Liver (tissue), 9 donors: Measurements from ENCODE around the gene EML6. TPM values are rescaled to one million over a fixed set of nuclear protein-coding genes. Genes with fewer than 3 reads are reported as not detected.

Source experiments
- DNase-seq: peaks from one replicate; pipeline ENCODE4 v3.0.0-alpha.2; 2017; ENCODE audit warnings: low spot score
- H3K27ac ChIP-seq, 2 donors: one replicate each; pipeline ENCODE4 v1.7.0; 2013; ENCODE audit warnings: inconsistent platforms in 2 of 2, low read length in 2 of 2, control low read depth in 1 of 2, low read depth in 1 of 2, mild to moderate bottlenecking in 1 of 2
- H3K27me3 ChIP-seq, 4 donors: one replicate each; pipeline versions ENCODE4 v1.6.1 to v1.7.0; 2013; ENCODE audit warnings: low read length in 3 of 4, inconsistent platforms in 1 of 4, mild to moderate bottlenecking in 1 of 4, moderate library complexity in 1 of 4; ENCODE audit not compliant: control insufficient read depth in 4 of 4, insufficient read depth in 4 of 4
- H3K36me3 ChIP-seq, 4 donors: one replicate each; pipeline versions ENCODE4 v1.6.1 to v1.7.0; 2013; ENCODE audit warnings: low read length in 3 of 4, mild to moderate bottlenecking in 3 of 4, low read depth in 1 of 4, moderate library complexity in 1 of 4; ENCODE audit not compliant: control insufficient read depth in 4 of 4, insufficient read depth in 3 of 4
- H3K4me1 ChIP-seq, 4 donors: one replicate each; pipeline versions ENCODE4 v1.6.1 to v1.7.0; 2013; ENCODE audit warnings: low read length in 3 of 4, mild to moderate bottlenecking in 3 of 4, moderate library complexity in 1 of 4; ENCODE audit not compliant: control insufficient read depth in 4 of 4, insufficient read depth in 4 of 4
- H3K4me3 ChIP-seq, 3 donors: one replicate each; pipeline versions ENCODE4 v1.6.1 to v1.7.0; 2013; ENCODE audit warnings: low read length in 3 of 3, control low read depth in 1 of 3, low read depth in 1 of 3, mild to moderate bottlenecking in 1 of 3
- H3K9ac ChIP-seq, 2 donors: one replicate each; pipeline ENCODE4 v1.7.0; 2013; ENCODE audit warnings: low read length in 2 of 2, mild to moderate bottlenecking in 2 of 2, moderate library complexity in 2 of 2, control low read depth in 1 of 2, low read depth in 1 of 2
- H3K9me3 ChIP-seq, 4 donors: one replicate each; pipeline versions ENCODE4 v1.6.1 to v1.7.0; 2013; ENCODE audit warnings: low read length in 3 of 4; ENCODE audit not compliant: control insufficient read depth in 4 of 4
- ATF3 ChIP-seq: IDR thresholded peaks from 2 replicates; pipeline ENCODE4 v1.6.1; 2016; ENCODE audit warnings: antibody characterized with exemption
- EGR1 ChIP-seq, 2 donors: IDR thresholded peaks; 2 replicates each; pipeline ENCODE4 v1.6.1; 2016 to 2018; ENCODE audit warnings: antibody characterized with exemption in 2 of 2, low read depth in 2 of 2
- FOXA1 ChIP-seq: IDR thresholded peaks from 2 replicates; pipeline ENCODE4 v1.6.1; 2016; ENCODE audit warnings: antibody characterized with exemption
- FOXA2 ChIP-seq: IDR thresholded peaks from 2 replicates; pipeline ENCODE4 v1.6.1; 2016; ENCODE audit warnings: antibody characterized with exemption
- HNF4A ChIP-seq, 2 donors: conservative IDR thresholded peaks; 2 replicates each; pipeline ENCODE4 v1.6.1; 2016; ENCODE audit warnings: antibody characterized with exemption in 2 of 2, mild to moderate bottlenecking in 2 of 2
- HNF4G ChIP-seq: IDR thresholded peaks from 2 replicates; pipeline ENCODE4 v1.6.1; 2016; ENCODE audit warnings: antibody characterized with exemption
- JUND ChIP-seq, 2 donors: IDR thresholded peaks; 2 replicates each; pipeline ENCODE4 v1.6.1; 2016; ENCODE audit warnings: antibody characterized with exemption in 2 of 2
- NR2F2 ChIP-seq: IDR thresholded peaks from 2 replicates; pipeline ENCODE4 v1.6.1; 2016; ENCODE audit warnings: antibody characterized with exemption
- RAD21 ChIP-seq, 2 donors: IDR thresholded peaks; 2 replicates each; pipeline ENCODE4 v1.6.1; 2016; ENCODE audit warnings: antibody characterized with exemption in 2 of 2, mild to moderate bottlenecking in 2 of 2
- REST ChIP-seq: IDR thresholded peaks from 2 replicates; pipeline ENCODE4 v1.6.1; 2016; ENCODE audit warnings: antibody characterized with exemption, mild to moderate bottlenecking
- RXRA ChIP-seq, 2 donors: IDR thresholded peaks; 2 replicates each; pipeline ENCODE4 v1.6.1; 2017 to 2018; ENCODE audit warnings: antibody characterized with exemption in 2 of 2, mild to moderate bottlenecking in 1 of 2
- TAF1 ChIP-seq: conservative IDR thresholded peaks from 2 replicates; pipeline ENCODE4 v1.6.1; 2016; ENCODE audit warnings: antibody characterized with exemption, mild to moderate bottlenecking
- YY1 ChIP-seq: IDR thresholded peaks from 2 replicates; pipeline ENCODE4 v1.6.1; 2016; ENCODE audit warnings: antibody characterized with exemption, mild to moderate bottlenecking
- WGBS: extraction: QIAGEN DNeasy Blood & Tissue Kit; methylation state at CpG from one replicate; pipeline ENCODE4 v1.1.7; 2013; 5-methylcytosine and 5-hydroxymethylcytosine counted together
- polyA plus RNA-seq, 2 donors: library from polyadenylated mRNA; stranded (reverse) in 1 of 2; unstranded in 1 of 2; fragments of 200-250 nt in 1 of 2; fragments of >200 nt in 1 of 2; fragmentation: Nextera tagmentation in 1 of 2; extraction: Ambion mirVana in 1 of 2; gene quantifications; one replicate each; pipeline versions ENCODE4 v1.2.1 to v1.2.3, GENCODE V29; 2013 to 2015
- total RNA-seq, 2 donors: library from RNA; depleted of rRNA; stranded (reverse); fragments of >200 nt; gene quantifications; one replicate each; pipeline ENCODE4 v1.2.3, GENCODE V29; 2014
- TF ChIP-seq, protein P1 (sequence below): IDR thresholded peaks from 2 replicates; pipeline ENCODE4 v1.6.1; 2016; ENCODE audit warnings: antibody characterized with exemption
- TF ChIP-seq, protein P2 (sequence below): IDR thresholded peaks from 2 replicates; pipeline ENCODE4 v1.6.1; 2016; ENCODE audit warnings: antibody characterized with exemption
- donor health status: healthy.
- donor health status: healthy.
- donor health status: healthy.
- donor health status: healthy.
- donor health status: healthy.

Gene EML6
- total and polyA plus RNA-seq, 4 donors: 0.33 to 3.0 (median 1.4) TPM

DNA sequence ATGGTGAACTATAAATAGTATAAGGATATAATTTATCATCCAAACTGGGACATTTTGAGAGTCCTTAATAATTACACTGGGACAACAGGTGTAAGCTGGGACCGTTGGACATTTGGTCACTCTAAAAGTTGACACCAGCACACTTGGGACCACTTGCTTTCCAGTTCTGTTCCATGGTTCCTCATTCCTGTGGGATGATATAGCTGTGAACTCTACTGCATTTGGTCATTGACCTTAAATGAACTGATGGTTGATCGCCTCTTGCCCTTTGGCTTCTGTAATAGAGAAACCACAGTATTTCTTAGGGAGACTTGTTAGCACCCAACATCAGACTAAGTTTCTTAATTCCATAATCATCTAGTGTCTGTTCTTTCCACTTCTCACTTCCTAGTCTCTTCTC lies 46.7 kb downstream of the EML6 start:
- Histone ChIP-seq H3K9ac (no peak overlapping the region), H3K9me3 (peaks cover 0 to 2% (median 0%) of the 10 kb centered on the region in 4 donors), H3K36me3 (no peaks in the 10 kb centered on the region), H3K4me1 (no peaks in the 10 kb centered on the region), H3K27me3 (no peaks in the 10 kb centered on the region), H3K4me3 (no peak overlapping the region), H3K27ac (no peak overlapping the region)
- no peak for DNase-seq
- TF ChIP-seq FOXA2 (no peak), YY1 (no peak), RXRA (IDR thresholded peaks at IDR 0.05) (peak; percentile 17 to 35)
- 78% methylated on average over 2 of the region's 2 CpGs for WGBS

DNA sequence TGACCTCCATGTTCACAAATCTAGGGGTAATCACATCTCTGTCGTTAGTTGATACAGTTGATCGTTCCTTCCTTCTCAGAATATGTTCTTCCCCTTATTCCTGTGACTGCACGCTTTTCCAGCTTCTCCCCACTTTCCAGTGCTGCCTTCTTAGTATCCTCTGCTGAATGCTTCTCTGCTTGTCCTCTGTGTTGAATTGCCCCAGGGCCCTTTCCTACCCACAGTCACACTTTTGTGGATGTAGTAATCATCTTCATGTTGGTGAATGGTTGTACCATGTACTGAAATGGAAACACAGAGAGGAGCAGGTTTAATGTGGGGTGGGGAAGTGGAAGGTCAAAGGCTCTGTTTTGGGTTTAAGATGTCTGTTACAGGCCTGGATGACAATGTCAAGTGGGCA lies 47.2 kb downstream of the EML6 start:
- Histone ChIP-seq H3K9me3 (peaks cover 0 to 3% (median 0%) of the 10 kb centered on the region in 4 donors), H3K27me3 (no peaks in the 10 kb centered on the region), H3K4me1 (no peaks in the 10 kb centered on the region), H3K4me3 (no peak overlapping the region), H3K9ac (no peak overlapping the region), H3K27ac (no peak overlapping the region), H3K36me3 (no peaks in the 10 kb centered on the region)
- WGBS: 93% methylated on average over 3 of the region's 3 CpGs
- no peak for DNase-seq
- TF ChIP-seq TAF1 (no peak), NR2F2 (no peak), FOXA1 (no peak), EGR1 (IDR thresholded peaks at IDR 0.05; ENCODE audit: low read depth in 2 of 2) (no peak), ATF3 (no peak), YY1 (no peak), HNF4G (no peak), RAD21 (IDR thresholded peaks at IDR 0.05) (no peak), JUND (IDR thresholded peaks at IDR 0.05) (no peak), HNF4A (conservative IDR thresholded peaks at IDR 0.05) (no peak), REST (no peak)
- TF ChIP-seq, protein P1, sequence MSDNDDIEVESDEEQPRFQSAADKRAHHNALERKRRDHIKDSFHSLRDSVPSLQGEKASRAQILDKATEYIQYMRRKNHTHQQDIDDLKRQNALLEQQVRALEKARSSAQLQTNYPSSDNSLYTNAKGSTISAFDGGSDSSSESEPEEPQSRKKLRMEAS: no peak
- TF ChIP-seq, protein P2, sequence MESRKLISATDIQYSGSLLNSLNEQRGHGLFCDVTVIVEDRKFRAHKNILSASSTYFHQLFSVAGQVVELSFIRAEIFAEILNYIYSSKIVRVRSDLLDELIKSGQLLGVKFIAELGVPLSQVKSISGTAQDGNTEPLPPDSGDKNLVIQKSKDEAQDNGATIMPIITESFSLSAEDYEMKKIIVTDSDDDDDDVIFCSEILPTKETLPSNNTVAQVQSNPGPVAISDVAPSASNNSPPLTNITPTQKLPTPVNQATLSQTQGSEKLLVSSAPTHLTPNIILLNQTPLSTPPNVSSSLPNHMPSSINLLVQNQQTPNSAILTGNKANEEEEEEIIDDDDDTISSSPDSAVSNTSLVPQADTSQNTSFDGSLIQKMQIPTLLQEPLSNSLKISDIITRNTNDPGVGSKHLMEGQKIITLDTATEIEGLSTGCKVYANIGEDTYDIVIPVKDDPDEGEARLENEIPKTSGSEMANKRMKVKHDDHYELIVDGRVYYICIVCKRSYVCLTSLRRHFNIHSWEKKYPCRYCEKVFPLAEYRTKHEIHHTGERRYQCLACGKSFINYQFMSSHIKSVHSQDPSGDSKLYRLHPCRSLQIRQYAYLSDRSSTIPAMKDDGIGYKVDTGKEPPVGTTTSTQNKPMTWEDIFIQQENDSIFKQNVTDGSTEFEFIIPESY: no peak
